Stimulated activated CD8-positive, alpha-beta memory T cell treated with anti-CD3 and anti-CD28 coated beads, Interleukin-4, amount 100 ng/mL, for 1 hour (primary cell): ENCODE measurements around the gene CNST.
"Not testable (repeated sequence)": the region's sequence is repeated elsewhere in the genome, so short reads cannot be mapped to it uniquely, and the experiment has no call there.

Experiments used
- DNase-seq, 2 donors: peaks; one replicate each; pipeline ENCODE4 v3.0.0-alpha.2; 2020; ENCODE audit warnings: low read depth in 2 of 2, low spot score in 1 of 2

The CNST gene

GRCh38 chr1:246583448-246584185 is 17.4 kb downstream of the CNST start:
- DNase-seq: no peak

- no peak for DNase-seq
Measured at GRCh38 chr1:246587032-246587431, 20.8 kb downstream of the CNST start.

GRCh38 chr1:246587606-246588005 is 21.4 kb downstream of the CNST start:
- DNase-seq: no peak

GRCh38 chr1:246588159-246588721 is 22.0 kb downstream of the CNST start:
- no peak for DNase-seq

GRCh38 chr1:246589919-246590318 is 23.7 kb downstream of the CNST start:
- DNase-seq: not testable (repeated sequence)

GRCh38 chr1:246591047-246591446 is 24.8 kb downstream of the CNST start:
- DNase-seq: no peak

GRCh38 chr1:246591504-246591903 is 25.2 kb downstream of the CNST start:
- no peak for DNase-seq

- DNase-seq: no peak
Measured at GRCh38 chr1:246591958-246592357, 25.7 kb downstream of the CNST start.

- no peak for DNase-seq
Measured at GRCh38 chr1:246592695-246593094, 26.4 kb downstream of the CNST start.

GRCh38 chr1:246595146-246595545 is 28.9 kb downstream of the CNST start:
- DNase-seq: no peak

- no peak for DNase-seq
Measured at GRCh38 chr1:246597340-246597739, 31.1 kb downstream of the CNST start.

- no peak for DNase-seq
Measured at GRCh38 chr1:246597971-246598370, 31.7 kb downstream of the CNST start.

- DNase-seq: no peak
Measured at GRCh38 chr1:246599315-246599714, 33.1 kb downstream of the CNST start.

- no peak for DNase-seq
Measured at GRCh38 chr1:246600579-246600978, 34.3 kb downstream of the CNST start.

- DNase-seq: no peak
Measured at GRCh38 chr1:246602194-246602593, 35.9 kb downstream of the CNST start.

GRCh38 chr1:246605231-246605630 is 39.0 kb downstream of the CNST start:
- not testable (repeated sequence) for DNase-seq

- no peak for DNase-seq
Measured at GRCh38 chr1:246607462-246607861, 41.2 kb downstream of the CNST start.

- DNase-seq: no peak
Measured at GRCh38 chr1:246608616-246609376, 42.5 kb downstream of the CNST start.

- DNase-seq: no peak
Measured at GRCh38 chr1:246609632-246610031, 43.4 kb downstream of the CNST start.

GRCh38 chr1:246613096-246613758 is 47.0 kb downstream of the CNST start:
- no peak for DNase-seq

- DNase-seq: no peak
Measured at GRCh38 chr1:246617156-246617555, 50.9 kb downstream of the CNST start.

GRCh38 chr1:246617768-246618167 is 51.5 kb downstream of the CNST start:
- DNase-seq: no peak
